ENCODE measurements around the gene CRIP3.

The CRIP3 gene

DNA sequence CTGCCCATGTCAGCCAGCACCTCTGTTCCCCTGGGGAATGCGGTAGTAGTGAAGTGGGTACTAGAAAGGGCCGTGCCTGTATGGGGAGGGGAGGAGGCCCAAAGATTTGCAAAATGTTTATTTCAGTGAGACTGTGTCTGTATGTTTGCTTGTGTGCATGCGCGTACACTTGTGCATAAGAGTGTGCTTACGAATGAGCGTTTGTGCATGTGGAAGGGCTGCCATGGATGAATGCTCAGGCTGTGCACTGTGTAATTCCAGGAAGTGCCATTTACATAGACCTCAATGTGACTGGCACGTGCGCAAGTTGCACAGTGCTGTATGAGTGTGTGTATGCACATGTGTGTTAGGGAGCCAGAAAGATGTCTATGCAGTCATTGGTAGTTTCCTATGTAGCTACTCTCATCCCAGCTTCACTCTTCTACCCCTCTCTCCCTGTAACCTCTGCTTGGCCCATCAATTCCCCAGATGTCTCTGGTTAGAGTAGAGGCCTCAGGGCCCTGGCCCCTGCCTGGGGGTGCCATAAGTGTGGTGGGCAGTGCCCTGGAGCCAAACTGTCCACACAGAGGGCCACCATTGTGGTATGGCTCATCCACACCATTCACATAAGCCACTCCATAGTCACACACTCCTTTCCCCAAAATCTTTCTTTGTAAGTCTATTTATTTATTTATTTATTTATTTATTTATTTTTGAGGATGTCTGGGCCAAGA, 37.4 kb downstream of the CRIP3 start:
- DNase-seq = no peak

- DNase-seq = no peak
These were observed 39.2 kb downstream of the CRIP3 start for GRCh38 chr6:43269273-43270007.

GRCh38 chr6:43268782-43269272, 39.8 kb downstream of the CRIP3 start:
- DNase-seq = no peak

- DNase-seq = no peak
These were observed 40.3 kb downstream of the CRIP3 start for GRCh38 chr6:43268355-43268700.

DNA sequence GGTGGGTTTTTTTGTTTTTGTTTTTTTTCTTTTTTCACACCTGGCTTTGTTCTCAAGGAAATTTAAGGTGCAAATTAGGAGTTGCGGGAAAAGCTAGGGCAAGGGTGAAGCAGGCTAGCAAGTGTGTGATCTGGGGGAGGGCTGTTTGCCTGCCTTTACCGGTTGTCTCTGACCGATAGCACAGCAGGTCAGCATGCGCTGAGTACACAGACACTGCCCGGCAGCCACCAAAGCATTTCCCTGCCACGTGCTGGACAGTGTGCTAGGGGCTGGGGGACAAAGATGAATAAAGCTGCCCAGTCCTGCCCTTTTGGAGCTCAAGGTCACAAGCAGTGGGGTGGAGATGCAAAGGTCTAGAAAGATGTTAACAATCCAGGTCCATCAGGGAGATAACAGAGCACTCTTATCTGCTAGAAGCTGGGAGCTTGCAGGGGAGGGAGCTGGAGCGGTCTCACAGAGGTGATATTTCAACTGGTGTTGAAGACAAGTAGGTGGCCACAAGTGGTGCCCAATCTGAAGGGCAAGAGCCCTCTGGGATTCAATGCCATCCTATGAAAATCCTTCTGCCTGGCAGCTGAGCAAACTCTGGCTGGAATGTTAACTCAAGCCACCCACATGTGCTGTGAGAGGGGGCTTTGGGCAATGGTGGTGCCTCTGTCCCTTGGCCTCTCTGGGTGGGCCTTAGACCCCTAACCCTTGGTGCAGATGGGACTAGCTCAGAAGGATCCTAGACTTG, 40.8 kb downstream of the CRIP3 start:
- DNase-seq = no peak

DNA sequence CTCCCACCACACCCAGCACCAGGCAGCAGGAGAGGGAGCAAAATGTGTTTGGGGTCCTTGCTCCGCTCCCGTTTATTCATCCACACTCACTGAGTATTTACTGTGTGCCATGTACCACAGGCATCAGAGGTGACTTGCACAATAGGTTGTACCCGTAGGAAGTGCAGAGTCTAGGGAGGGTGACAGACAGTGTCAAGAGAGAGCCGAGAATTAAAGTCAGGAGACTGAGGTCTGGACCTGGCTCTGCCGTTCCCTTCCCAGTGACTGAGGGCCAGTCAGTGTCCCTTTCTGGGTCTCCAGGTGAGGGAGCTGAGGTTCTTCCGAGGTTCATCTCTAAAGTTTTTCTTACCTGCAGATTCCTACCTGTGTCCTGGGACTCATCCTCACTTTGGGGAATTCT, 43.1 kb downstream of the CRIP3 start:
- DNase-seq = no peak

- no peak for DNase-seq
These were observed 44.0 kb downstream of the CRIP3 start for GRCh38 chr6:43264599-43265145.

DNA sequence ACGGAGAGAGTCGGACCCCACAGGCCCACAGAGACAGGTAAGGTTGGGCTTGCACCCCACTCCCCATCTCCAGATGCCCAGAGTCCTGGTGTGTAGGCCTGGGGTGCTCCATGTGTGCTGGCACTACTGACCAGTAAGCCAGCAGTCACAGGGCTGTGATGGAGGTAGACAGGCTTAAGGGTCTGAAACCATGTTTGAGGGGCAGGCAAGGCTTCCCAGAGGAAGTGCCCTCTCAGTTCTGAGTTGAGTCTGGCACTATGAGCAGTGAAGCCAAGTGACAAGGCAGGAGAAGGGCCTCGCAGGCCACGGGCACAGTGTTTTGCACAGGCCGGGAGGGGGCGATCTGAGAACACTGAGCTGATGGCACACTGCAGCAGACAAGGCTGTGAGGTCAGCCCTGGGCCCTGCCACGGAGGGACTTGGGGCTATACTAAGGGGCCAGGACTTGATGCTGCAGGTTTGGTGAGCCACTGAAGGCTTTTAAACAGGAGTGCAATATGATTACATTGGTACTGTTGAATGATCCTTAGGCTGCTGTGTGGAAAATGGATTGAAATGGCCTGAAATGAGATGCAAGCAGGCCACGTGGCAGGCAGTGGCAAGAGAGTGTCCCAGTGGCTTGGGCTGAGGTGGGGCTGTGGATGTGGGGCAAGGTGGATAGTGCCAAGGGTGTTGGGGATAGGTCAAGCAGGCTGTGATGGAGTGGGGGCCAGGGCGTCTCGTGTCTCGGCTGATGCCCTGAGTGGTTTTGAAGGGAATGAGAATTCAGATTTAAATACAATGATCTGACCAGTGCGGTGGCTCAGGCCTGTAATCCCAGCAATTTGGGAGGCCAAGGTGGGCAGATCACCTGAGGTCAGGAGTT, 45.1 kb downstream of the CRIP3 start:
- DNase-seq = no peak

GRCh38 chr6:43262780-43263313, 45.8 kb downstream of the CRIP3 start:
- no peak for DNase-seq

DNA sequence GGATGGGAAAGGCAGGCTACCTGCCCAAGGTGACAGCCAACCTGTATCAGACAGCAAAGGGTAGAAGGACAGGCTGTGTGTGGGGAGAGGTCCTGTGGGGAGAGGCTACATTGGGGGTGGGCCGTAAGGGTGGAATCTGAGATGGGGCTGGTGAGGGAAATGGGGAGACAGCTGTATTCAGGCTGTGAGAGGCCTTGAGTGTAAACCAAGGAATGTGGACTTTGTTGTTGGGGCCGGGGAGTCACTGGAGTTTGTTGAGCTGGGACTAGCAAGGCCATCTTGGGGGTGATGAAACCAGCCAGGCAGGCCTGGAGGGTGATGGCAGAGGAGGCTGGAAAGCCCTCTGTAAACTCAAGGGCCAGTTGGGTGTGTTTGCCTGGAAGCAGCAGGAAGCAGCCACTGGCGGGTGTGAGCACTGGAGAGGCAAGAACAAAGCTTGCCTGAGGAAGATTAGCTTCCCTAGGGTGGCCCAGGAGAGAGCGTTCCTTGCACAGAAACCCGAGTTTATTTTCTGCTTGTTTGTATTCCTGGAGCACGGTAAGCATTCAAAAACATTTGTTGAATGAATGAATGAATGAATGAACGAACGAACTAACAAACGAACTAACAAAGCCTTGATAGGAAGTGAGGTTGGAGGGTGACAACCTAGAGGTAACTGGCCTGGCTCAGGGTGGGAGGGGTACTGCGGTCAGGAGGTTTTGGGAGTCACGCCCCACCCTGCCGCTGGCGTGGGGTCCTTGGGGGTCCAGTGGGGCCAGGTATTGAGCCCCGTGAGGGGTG, 46.4 kb downstream of the CRIP3 start:
- DNase-seq = no peak

DNA sequence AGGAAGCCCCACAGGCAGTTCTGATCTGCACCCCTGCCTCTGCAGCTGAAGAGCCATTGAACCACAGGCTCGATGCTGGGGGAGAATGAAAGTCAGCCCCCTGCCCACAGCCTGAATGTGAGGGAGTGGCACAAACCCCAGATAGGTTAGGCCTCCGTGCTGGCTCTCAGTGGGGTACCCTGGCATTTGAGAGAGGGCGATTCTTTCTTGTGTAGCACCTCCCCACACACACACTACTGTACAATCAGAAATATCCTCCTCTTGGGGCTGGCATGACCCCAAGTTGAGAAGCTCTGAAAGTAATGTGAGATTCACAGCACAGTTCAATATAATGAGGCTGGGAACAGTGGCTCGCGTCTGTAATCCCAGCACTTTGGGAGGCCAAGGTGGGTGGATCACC, 47.4 kb downstream of the CRIP3 start:
- DNase-seq = no peak

DNA sequence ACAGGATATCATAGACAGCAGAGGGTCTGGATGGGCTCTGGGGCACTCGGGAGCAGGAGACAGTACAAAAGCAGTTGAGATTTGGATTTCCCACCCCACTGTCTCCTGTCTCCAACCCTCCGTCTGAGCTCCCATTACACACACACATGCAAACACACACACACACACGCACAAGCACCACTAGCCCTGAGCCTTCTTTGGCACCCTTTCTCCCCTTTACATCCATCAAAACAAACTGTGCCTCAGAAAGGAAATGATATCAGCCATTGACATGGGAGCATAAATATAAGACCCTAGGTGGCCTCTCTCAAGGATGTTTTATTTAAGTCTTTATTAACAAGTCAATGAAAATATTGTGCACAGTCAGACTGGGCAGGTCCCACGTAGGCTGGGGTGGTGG, 47.8 kb downstream of the CRIP3 start:
- DNase-seq = no peak

DNA sequence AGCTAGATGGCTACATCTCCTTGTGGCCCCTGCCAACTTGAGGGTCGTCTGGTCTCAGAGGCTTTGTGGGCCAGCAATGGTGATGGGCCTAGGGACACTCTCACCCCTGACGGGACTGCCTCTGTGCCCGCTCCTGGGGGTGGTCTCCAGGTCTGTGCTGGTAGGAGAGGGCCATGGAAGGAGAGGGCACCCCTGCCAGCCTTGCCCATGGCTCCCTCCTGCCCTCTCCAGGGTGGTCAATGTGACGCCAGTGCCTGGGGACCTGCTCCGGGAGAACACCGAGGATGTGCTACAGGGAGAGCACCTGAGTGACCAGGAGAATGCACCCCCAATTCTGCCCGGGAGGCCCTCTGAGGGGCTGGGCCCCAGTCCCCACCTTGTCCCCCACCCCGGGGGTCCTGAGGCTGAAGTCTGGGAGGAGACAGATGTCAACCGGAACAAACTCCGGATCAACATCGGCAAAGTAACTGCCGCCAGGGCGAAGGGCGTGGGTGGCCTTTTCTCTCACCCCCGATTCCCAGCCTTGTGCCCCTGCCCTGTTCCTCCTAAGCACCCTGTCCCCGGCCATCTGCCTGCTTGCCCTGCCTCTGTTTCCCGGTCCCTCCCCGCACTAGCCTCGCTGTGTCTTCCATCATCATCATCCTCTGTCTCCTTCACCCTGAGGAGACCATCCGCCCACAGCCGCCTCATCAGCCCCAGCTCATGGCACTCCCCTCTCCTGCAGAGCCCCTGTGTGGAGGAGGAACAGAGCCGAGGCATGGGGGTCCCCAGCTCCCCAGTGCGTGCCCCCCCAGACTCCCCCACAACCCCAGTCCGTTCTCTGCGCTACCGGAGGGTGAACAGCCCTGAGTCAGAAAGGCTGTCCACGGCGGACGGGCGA, 49.6 kb downstream of the CRIP3 start:
- DNase-seq = no peak

DNA sequence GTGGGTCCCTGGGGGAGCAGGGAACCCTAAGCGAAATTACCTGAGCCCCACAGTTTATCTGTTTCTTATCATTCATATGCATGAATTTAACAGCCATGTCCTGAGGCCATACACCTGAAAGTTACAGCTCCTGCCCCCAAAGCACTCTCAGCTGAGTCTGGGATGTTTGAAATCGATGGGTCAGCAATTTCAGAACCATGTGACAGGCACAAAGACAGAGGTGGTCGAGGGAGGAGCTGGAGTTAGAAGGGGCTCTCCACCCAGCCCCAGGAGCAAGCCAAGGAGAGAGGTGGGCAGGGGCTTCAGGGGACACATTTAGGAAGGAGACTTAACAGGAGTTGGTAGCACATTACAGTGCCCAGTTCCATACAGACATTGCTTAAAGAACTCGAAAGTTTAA, 50.4 kb downstream of the CRIP3 start:
- DNase-seq = no peak

- DNase-seq = no peak
These were observed 51.1 kb downstream of the CRIP3 start for GRCh38 chr6:43257367-43258145.

DNA sequence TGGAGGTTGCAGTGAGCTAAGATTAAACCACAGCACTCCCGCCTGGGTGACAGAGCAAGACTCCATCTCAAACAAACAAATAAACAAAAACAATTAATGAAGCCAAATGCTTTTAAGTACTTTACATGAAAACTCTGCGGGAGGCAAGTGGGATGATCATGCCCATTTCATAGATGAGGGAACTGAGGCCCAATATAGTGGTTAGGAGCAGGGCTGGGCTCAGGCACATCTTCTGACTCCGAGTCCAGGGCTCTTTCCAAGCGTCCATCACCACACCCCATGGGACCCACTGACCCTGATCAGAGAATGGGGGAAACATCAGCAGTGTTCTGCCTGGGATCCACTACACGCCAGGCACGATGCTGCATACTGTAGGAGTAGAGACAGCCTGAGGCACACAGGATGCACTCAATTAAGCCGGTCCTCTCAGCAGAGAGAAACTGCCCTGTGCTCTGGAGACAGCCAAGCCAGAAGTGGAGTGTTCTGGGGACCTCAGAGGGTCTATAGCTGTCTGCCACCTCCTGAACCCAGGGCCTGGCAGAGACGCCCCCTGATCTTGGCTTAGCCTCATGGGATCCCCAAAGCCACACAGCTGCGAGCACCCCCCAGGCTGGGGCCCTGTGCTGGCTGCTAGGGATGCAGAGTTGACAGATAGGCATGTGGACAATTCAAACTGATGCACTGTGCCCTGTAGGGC, 51.8 kb downstream of the CRIP3 start:
- no peak for DNase-seq
